DND-41 (cell line): ENCODE data around the gene HHLA2.

Experiments
- CTCF ChIP-seq: IDR thresholded peaks from 2 replicates; pipeline ENCODE4 v1.5.1; 2012; ENCODE audit warnings: borderline replicate concordance, low read length, moderate library complexity, mild to moderate bottlenecking; ENCODE audit not compliant: poor library complexity, severe bottlenecking; ENCODE audit errors: extremely low read depth
- EZH2 ChIP-seq: IDR thresholded peaks from 3 replicates; pipeline ENCODE4 v1.6.1; 2012; ENCODE audit warnings: borderline replicate concordance, low read depth, mild to moderate bottlenecking, moderate library complexity, low read length, inconsistent platforms; ENCODE audit not compliant: severe bottlenecking

GRCh38 chr3:108398510-108398909 is 102.2 kb downstream of the HHLA2 start:
- no peak for TF ChIP-seq CTCF
- TF ChIP-seq EZH2 = no peak
